SHP77 treated with DMSO at 0.1 percent for 48 hours (cell line): ENCODE results near the gene CDH4.

Source experiments
- DNase-seq: peaks from one replicate; lab custom pipeline; 2025; lab: John Stamatoyannopoulos, UW

CDH4 gene

GRCh38 chr20:61328911-61329558, 77.0 kb downstream of the CDH4 start:
- no peak for DNase-seq

- no peak for DNase-seq
Measured at GRCh38 chr20:61330441-61330840, 78.4 kb downstream of the CDH4 start.

GRCh38 chr20:61331543-61331942, 79.5 kb downstream of the CDH4 start:
- no peak for DNase-seq

- DNase-seq: no peak
Measured at GRCh38 chr20:61332016-61332975, 80.2 kb downstream of the CDH4 start.

- DNase-seq: no peak
Measured at GRCh38 chr20:61333484-61334108, 81.5 kb downstream of the CDH4 start.

GRCh38 chr20:61340157-61340556, 88.1 kb downstream of the CDH4 start:
- DNase-seq: no peak

GRCh38 chr20:61341605-61342004, 89.5 kb downstream of the CDH4 start:
- DNase-seq: no peak

- no peak for DNase-seq
Measured at GRCh38 chr20:61343934-61344333, 91.9 kb downstream of the CDH4 start.

GRCh38 chr20:61345656-61346055, 93.6 kb downstream of the CDH4 start:
- DNase-seq: no peak

- DNase-seq: no peak
Measured at GRCh38 chr20:61346996-61347395, 94.9 kb downstream of the CDH4 start.

GRCh38 chr20:61347443-61347842, 95.4 kb downstream of the CDH4 start:
- DNase-seq: no peak

GRCh38 chr20:61349447-61350165, 97.5 kb downstream of the CDH4 start:
- no peak for DNase-seq

- DNase-seq: no peak
Measured at GRCh38 chr20:61350500-61351250, 98.6 kb downstream of the CDH4 start.

- DNase-seq: no peak
Measured at GRCh38 chr20:61352346-61353260, 100.5 kb downstream of the CDH4 start.

GRCh38 chr20:61353261-61354000, 101.4 kb downstream of the CDH4 start:
- no peak for DNase-seq

- DNase-seq: no peak
Measured at GRCh38 chr20:61354001-61354390, 101.9 kb downstream of the CDH4 start.

- DNase-seq: no peak
Measured at GRCh38 chr20:61354501-61354900, 102.4 kb downstream of the CDH4 start.

- no peak for DNase-seq
Measured at GRCh38 chr20:61354901-61355495, 102.9 kb downstream of the CDH4 start.

- no peak for DNase-seq
Measured at GRCh38 chr20:61355585-61355984, 103.5 kb downstream of the CDH4 start.
